Dendritic cell treated with granulocyte-macrophage colony-stimulating factor and Interleukin-4, amounts not matched to agents 40 ng/mL and 50 ng/mL, for 4 days (primary cell): ENCODE results near the gene ZBP1.

ENCODE experiments used
- H3K27ac Mint-ChIP-seq: one replicate; pipeline ENCODE4 v1.8.0; 2022; ENCODE audit warnings: mild to moderate bottlenecking, mixed read lengths
- H3K27me3 Mint-ChIP-seq: one replicate; pipeline ENCODE4 v1.8.0; 2022; ENCODE audit warnings: mild to moderate bottlenecking, mixed read lengths
- H3K36me3 Mint-ChIP-seq: one replicate; pipeline ENCODE4 v1.8.0; 2022; ENCODE audit warnings: low read depth, mixed read lengths
- H3K4me1 Mint-ChIP-seq: one replicate; pipeline ENCODE4 v1.8.0; 2022; ENCODE audit warnings: low read depth, mixed read lengths
- H3K4me3 Mint-ChIP-seq: one replicate; pipeline ENCODE4 v1.8.0; 2022; ENCODE audit warnings: mild to moderate bottlenecking, moderate library complexity, mixed read lengths
- H3K9me3 Mint-ChIP-seq: one replicate; pipeline ENCODE4 v1.8.0; 2022; ENCODE audit warnings: mixed read lengths
- intact Hi-C: fragments of 100-400 bp; cut with micrococcal nuclease; formaldehyde crosslinking; loops from one replicate; pipeline ENCODE4 v1.15.0; 2022

Gene ZBP1

DNA sequence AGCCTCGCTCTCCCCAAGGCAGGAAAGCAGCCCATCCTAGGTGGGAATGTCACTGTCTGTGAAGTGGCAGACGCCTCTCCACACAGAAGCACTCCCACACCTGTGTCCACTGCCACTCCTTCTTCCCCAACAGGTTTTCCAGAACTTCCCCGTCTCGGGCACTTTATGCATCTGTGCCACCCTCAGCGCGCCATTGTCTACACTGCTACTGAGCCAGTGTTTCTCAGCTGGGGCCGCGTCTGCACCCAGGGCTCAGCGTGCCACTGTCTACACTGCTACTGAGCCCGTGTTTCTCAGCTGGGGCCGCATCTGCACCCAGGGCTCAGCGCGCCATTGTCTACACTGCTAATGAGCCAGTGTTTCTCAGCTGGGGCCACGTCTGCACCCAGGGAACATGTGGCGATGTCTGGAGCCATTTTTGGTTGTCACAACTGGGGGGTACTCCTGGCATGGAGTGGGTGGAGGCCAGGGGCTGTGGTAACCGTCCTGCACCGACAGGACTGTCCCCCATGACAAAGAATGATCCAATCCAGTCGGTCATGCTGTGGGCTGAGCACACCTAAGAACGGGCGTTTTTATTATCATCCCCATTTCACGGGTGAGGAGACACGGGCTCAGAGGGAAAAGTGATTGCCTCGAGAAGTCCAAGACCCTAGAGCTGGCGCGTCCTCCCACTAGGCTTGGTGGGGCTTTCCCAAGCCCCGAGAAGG is 41.7 kb upstream of the ZBP1 start:
- intact Hi-C loops, result no loop called here

DNA sequence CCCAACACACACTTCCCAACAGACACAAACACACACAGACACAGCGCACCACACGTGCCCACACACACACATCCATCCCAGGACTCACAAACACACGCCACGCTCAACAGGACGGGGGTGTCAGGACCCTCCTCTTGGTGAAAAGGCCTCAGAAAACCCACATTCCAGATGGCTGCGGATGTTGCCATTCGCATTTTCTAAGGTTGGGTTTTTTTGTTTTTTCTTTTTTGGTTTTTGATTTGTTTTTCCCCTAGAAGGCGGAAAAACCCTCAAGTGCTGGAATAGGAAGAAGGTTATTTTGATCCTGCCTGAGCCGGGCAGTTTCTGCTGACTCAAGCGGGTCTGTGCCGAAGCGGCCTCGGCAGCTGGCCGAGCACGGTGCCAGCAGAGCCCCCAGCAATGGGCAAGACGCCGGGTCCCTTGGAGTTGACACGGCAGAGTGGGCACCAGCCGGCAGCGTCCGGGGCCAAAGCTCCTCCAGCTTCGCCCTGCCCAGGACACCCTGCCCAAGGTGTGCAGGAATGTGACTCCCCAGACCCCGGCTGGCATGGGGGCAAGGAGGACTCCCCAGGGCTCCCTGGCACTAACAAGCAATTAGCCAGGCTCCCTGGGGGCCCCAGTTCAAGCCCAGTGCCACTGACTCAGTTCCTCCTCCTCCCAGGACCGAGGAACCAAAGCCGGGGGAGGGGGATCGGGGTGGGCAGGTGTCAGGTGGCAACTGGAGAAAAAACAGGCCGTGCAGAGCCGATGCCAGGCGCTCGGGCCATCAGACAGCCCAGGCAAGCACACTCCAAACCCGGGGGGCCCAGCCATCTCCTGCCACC is 40.9 kb upstream of the ZBP1 start:
- Mint-ChIP-seq H3K4me1 (no peaks in the 10 kb centered on the region), H3K36me3 (no peaks in the 10 kb centered on the region), H3K27me3 (no peaks in the 10 kb centered on the region), H3K9me3 (no peaks in the 10 kb centered on the region), H3K27ac (no peak overlapping the region), H3K4me3 (no peak overlapping the region)
- intact Hi-C loops, result no loop called here

More for the DNA sequence above, 41.7 kb upstream of the ZBP1 start:
- H3K36me3 Mint-ChIP-seq, result no peaks in the 10 kb centered on the region
- no peak overlapping the region for H3K27ac Mint-ChIP-seq
- no peaks in the 10 kb centered on the region for H3K4me1 Mint-ChIP-seq
- no peaks in the 10 kb centered on the region for H3K27me3 Mint-ChIP-seq
- H3K9me3 Mint-ChIP-seq, result no peaks in the 10 kb centered on the region
- no peak overlapping the region for H3K4me3 Mint-ChIP-seq

DNA sequence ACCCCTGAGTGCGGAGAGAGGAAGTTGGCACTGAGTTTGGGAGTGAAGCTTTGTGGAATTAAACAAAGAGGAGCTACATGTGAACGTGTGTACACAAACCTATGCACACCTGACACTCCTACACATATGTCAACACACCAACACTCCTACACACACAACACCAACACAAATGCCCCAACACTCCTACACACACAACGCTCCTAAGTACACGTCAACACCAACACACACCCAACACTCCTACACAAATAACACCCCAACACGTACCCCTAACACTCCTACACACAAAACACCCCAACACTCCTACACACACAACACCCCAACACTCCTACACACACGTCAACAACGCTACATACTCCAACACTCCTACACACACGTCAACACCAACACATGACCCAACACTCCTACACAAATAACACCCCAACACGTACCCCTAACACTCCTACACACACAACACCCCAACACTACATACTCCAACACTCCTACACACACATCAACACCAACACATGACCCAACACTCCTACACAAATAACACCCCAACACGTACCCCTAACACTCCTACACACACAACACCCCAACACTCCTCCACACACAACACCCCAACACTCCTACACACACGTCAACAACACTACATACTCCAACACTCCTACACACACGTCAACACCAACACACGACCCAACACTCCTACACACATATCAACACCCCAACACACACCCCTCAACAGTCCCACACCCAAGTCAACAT is 40.1 kb upstream of the ZBP1 start:
- Mint-ChIP-seq H3K36me3 (no peaks in the 10 kb centered on the region), H3K9me3 (no peaks in the 10 kb centered on the region), H3K27ac (no peak overlapping the region), H3K4me3 (no peak overlapping the region), H3K27me3 (no peaks in the 10 kb centered on the region), H3K4me1 (no peaks in the 10 kb centered on the region)
- intact Hi-C loops, result no loop called here

DNA sequence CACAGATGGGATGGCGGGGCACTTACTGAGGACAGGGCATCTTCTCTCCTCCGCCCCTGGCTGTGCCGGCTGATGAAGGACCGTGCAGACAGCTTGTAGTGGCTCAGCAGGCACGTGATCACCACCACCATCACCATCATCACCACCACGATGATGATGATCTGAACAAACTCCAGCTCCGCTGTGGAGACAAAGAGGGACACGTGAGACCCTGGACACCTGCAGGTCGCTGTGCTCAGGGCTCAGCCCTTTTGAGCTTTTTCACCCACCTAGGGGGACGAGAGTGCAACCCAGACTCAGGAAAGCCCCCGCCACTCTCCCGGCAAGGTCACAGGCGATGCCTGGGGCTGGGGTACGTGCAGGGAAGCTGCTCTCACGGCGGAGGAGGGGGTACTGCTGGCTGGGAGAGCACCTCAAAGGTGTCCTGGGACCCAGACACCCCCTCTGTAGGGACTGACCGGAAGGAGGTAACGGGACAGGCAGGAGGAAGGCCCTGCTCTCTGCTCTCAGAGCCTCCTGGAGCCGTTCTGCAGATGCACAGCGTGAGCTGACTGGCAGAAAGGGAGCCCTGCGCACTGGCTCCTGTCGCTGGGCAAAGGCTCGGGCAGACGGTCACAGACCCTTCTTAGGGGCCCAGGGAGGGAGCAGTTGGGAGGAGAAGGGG is 39.4 kb upstream of the ZBP1 start:
- Mint-ChIP-seq H3K27ac (no peak overlapping the region), H3K4me3 (no peak overlapping the region)

DNA sequence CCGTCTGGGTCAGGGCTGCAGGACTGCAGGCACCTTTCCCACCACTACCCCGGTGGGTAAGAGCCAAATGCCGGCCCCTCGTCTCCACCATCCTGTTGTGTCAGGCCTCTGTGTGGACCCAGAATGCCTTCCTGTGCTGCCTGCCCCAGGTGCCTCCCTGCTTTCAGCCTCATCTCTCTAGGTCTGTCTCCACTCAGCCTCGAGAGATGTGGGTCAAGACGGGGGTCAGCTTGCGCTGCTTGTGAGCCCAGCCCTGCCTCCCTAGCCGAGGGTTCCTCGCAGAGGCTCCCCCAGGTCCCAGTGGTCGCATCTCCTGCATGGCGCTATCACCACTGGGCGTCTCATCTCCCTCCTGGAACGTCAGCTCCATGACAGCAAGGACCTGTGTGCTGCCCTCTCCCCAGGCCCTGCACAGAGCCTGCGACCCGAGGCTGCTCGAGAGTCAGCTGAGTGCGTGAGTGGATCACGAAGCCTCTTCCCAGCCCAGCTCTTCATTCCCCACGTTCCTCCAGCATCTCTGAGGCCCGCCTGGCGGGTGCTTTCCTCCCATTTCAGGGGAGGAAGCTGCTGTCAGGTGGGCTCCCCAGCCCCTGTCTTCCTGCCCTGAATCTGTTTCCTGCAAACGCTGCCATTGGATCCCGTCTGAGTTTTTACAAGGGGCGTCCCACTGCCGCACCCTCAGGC is 38.7 kb upstream of the ZBP1 start:
- H3K36me3 Mint-ChIP-seq, result no peaks in the 10 kb centered on the region
- peaks cover 5% of the 10 kb centered on the region for H3K27me3 Mint-ChIP-seq
- H3K27ac Mint-ChIP-seq, result no peak overlapping the region
- intact Hi-C loops, result no loop called here
- H3K9me3 Mint-ChIP-seq, result no peaks in the 10 kb centered on the region
- no peak overlapping the region for H3K4me3 Mint-ChIP-seq
- peaks cover 5% of the 10 kb centered on the region for H3K4me1 Mint-ChIP-seq

More for the DNA sequence above, 39.4 kb upstream of the ZBP1 start:
- Mint-ChIP-seq H3K36me3 (no peaks in the 10 kb centered on the region), H3K27me3 (peaks cover 5% of the 10 kb centered on the region), H3K4me1 (peaks cover 1% of the 10 kb centered on the region), H3K9me3 (no peaks in the 10 kb centered on the region)
- intact Hi-C loops, result no loop called here

DNA sequence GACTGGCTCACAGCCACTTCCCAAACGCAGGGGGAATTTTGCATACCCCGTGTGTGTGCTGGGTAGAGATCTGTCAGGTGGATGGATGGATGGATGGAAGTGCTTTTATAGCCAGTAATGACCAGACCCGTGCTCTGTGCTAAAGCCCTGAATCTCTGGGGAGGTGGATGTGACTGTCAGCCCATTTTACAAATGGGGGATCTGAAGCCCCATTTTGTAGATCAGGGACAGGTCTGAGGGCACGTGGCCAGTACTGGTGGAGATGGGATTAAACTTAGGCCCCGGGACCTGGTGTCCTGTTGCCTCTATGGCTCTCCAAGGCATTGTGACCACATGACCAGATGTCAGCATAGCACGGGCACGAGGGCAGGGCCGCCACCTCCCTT is 38.2 kb upstream of the ZBP1 start:
- H3K9me3 Mint-ChIP-seq, result no peaks in the 10 kb centered on the region
- H3K36me3 Mint-ChIP-seq, result no peaks in the 10 kb centered on the region
- H3K27ac Mint-ChIP-seq, result no peak overlapping the region
- intact Hi-C loops, result no loop called here
- no peak overlapping the region for H3K4me3 Mint-ChIP-seq
- peaks cover 5% of the 10 kb centered on the region for H3K27me3 Mint-ChIP-seq
- peaks cover 5% of the 10 kb centered on the region for H3K4me1 Mint-ChIP-seq

DNA sequence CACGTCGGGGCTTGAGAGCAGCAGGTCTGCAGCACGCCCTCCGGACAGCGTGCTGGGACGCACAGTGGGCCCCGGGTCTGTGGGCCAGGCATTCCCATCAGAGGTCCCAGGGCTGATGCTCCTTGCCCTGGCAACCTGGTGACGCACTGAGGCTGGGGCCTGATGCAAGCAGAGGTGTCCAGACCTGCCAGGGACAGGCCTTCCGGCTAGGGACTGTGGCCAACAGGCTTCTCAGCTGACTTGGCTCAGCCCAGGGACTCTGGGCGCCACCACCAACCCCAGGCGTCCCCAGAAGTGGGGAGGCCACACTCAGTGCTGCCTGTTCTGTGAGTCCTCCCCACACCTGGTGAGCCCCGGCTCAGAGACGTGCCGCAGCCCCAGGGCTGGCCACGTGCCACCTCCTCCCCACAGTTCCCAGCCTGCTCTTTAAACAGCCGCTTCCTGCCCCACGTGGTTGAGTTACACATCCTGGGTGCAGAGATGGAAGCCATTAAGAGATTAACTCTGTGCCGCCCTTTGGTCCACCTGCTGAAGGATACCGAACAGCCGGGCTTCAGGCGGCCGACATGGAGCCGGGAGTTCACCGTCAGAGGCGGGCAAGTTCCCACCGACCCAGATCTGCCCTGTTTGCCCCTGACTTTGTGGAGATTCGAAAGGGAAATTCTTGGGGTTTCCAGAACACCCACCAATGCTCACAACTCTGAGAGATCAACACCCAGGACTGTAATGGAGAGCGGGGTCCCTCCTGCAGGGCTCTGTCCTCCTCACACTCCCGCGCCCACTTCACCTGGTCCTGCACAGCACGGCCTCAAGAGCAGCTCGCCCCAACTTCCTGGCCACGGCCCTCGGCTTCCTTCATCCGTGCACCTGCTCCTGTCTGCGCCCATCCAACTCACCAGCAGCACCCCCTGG is 37.6 kb upstream of the ZBP1 start:
- intact Hi-C loops, result no loop called here
- H3K4me1 Mint-ChIP-seq, result peaks cover 5% of the 10 kb centered on the region
- no peak overlapping the region for H3K4me3 Mint-ChIP-seq
- H3K9me3 Mint-ChIP-seq, result no peaks in the 10 kb centered on the region
- peaks cover 5% of the 10 kb centered on the region for H3K27me3 Mint-ChIP-seq
- H3K27ac Mint-ChIP-seq, result no peak overlapping the region
- H3K36me3 Mint-ChIP-seq, result no peaks in the 10 kb centered on the region

DNA sequence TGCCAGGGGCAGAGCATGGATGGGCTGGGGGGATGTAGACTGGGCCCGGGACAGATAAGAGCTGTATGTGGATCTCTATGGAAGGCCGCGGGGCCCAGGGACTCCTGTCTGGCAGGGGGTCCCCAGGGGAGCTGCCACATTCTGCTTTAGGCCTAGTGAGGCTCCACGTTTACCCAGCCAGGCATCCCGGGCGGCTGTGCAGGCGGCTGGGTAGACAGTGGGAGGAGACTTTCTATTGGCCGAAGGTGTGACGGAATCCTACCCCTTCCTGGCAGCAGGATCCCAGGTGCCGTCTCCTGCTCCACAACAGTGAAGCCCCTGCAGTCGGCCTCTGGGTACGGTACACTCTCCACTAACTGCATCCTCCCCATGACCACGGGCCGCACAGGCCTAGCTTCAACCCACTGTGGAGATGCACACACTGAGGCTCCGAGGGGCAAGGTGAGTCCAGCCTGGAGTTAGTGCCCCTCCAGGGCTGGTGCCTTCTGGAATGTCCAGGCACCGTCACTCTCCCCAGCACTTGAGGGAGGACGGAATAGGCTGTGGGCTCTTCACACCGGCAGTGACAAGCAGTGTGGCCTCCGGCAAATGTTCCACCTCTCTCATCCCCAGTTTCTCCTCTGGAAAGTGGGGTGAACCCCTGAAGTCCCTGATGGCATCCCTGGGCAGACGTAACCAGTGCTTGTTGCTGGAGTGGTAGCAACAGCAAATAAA is 36.8 kb upstream of the ZBP1 start:
- peaks cover 5% of the 10 kb centered on the region for H3K27me3 Mint-ChIP-seq
- peaks cover 5% of the 10 kb centered on the region for H3K4me1 Mint-ChIP-seq
- H3K36me3 Mint-ChIP-seq, result peaks cover 5% of the 10 kb centered on the region
- intact Hi-C loops, result no loop called here
- no peak overlapping the region for H3K27ac Mint-ChIP-seq
- no peak overlapping the region for H3K4me3 Mint-ChIP-seq
- no peaks in the 10 kb centered on the region for H3K9me3 Mint-ChIP-seq

DNA sequence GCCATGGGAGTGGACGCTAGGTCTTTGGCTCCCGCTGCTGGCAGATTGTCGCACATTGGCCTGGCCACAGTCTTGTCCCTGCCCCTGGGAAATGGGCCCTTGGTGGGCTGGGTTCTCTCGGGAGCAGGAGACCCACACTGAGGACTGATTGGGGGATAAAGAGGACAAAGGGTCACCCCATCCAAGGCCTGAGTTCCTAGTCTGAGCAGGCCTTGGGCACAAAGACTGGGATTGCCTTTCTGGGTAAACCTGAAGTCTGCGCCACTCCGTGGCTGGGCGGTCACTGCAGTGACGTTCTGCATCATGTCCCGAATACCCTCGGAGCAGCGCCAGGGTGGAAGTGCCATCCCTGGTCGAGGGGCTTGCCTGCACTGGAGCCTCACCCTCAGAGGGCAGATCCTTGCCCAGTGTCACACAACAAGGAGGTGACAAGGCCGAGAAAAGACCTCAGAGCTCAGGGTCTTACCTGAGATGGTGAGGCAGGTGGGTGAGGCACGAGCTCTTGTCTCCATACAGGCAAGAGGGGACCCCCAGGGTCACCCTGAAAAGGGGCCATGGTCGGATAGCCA is 36.1 kb upstream of the ZBP1 start:
- peaks cover 5% of the 10 kb centered on the region for H3K4me1 Mint-ChIP-seq
- intact Hi-C loops, result no loop called here
- no peak overlapping the region for H3K27ac Mint-ChIP-seq
- H3K4me3 Mint-ChIP-seq, result no peak overlapping the region
- H3K9me3 Mint-ChIP-seq, result no peaks in the 10 kb centered on the region
- peaks cover 5% of the 10 kb centered on the region for H3K27me3 Mint-ChIP-seq
- peaks cover 6% of the 10 kb centered on the region for H3K36me3 Mint-ChIP-seq

DNA sequence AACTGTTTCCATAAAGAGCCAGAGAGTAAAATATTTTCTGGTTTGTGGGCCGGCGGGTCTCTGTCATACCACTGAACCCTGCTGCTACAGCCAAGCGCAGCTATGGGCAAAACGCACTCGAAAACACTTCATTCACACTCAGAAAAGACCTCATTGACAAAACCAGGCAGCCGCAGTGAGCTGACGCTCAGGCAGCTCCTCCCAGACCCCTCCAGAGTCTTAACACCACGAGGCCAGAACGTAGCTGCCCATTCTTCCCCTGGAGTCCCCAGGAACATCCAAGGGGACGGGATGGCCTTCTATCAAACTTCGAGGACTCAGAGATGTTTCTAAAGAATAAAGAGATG is 35.6 kb upstream of the ZBP1 start:
- Mint-ChIP-seq H3K27me3 (peaks cover 5% of the 10 kb centered on the region), H3K4me1 (peaks cover 5% of the 10 kb centered on the region), H3K9me3 (no peaks in the 10 kb centered on the region), H3K27ac (no peak overlapping the region), H3K4me3 (no peak overlapping the region), H3K36me3 (peaks cover 6% of the 10 kb centered on the region)
- intact Hi-C loops, result loop anchor here (2.0 kb wide), 2 partner anchors 373 to 431 kb away; no protein-coding TSS in a partner anchor

DNA sequence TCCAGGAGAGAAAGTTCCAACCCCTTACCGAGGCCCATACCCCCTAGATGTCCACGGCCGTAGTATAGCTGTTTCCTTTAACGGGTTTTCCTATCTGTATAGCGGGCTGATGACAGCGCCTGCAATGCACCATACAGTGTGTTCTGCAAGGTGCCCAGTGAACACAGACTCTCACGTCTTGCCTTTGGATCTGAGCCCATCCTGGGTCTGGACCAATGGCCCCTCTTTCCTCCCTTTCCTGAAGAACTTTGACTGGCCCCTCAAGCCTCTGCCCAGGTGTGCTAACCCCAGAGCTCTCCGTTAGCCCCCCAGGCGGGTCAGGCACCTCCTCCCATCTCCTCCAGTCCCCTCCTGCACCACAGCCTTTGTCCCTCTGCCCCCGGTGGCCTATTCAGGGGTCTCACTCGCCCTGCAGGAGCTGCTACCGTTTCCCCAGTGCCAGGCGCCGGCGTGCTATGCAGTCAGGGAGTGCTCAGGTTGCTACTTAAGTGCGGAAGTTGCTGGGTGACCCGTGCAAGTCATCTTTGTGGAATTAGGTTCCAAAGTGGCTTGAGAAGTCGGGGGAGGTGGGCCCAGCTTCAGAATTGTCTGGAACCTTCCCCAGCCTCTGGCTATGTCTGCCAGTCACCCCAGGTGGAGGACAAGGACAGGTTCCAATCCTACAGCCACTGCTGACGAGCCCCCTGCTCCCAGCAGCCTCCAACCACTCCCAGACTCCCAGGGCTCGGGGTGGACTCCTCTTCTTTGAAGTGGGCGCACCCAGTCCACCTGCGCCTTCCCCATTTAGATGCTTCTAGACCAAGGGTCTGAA is 35.0 kb upstream of the ZBP1 start:
- H3K4me3 Mint-ChIP-seq, result no peak overlapping the region
- no peaks in the 10 kb centered on the region for H3K9me3 Mint-ChIP-seq
- H3K4me1 Mint-ChIP-seq, result peaks cover 5% of the 10 kb centered on the region
- H3K27ac Mint-ChIP-seq, result no peak overlapping the region
- intact Hi-C loops, result loop anchor here (1.0 to 2.0 kb wide), 3 partner anchors 374 to 524 kb away; no protein-coding TSS in a partner anchor
- peaks cover 6% of the 10 kb centered on the region for H3K36me3 Mint-ChIP-seq
- peaks cover 8% of the 10 kb centered on the region for H3K27me3 Mint-ChIP-seq
